ENCODE data around the gene PSG7. TPM values are rescaled to one million over a fixed set of nuclear protein-coding genes. Genes with fewer than 3 reads are reported as not detected.
A peak's percentile ranks its signal among the peaks of the same experiment; 100 is the strongest.
"Not testable (repeated sequence)": the region's sequence is repeated elsewhere in the genome, so short reads cannot be mapped to it uniquely, and the experiment has no call there.

Gene PSG7
- total RNA-seq (2014; rRNA removed; shearing (Covaris generic)) = 0.07 TPM in 1 of 2 replicates, not detected in the other

GRCh38 chr19:42937107-42937506, at the start of gene PSG7:
PSG7 (minus strand) TSS chr19:42937207; CDS start chr19:42937076, 131 bp downstream.
- DNase-seq (ENCODE audit: low spot score) = not testable (repeated sequence)

GRCh38 chr19:42985588-42985987, 48.6 kb upstream of the PSG7 start:
- DNase-seq (ENCODE audit: low spot score) = no peak

- DNase-seq (ENCODE audit: low spot score) = not testable (repeated sequence)
These were observed 45.1 kb upstream of the PSG7 start for GRCh38 chr19:42982111-42982510.

GRCh38 chr19:42971451-42971850, 34.4 kb upstream of the PSG7 start:
- DNase-seq (ENCODE audit: low spot score) = not testable (repeated sequence)

GRCh38 chr19:42965176-42965575, 28.2 kb upstream of the PSG7 start:
- DNase-seq (ENCODE audit: low spot score) = peak; percentile 69

GRCh38 chr19:42961119-42961518, 24.1 kb upstream of the PSG7 start:
- peak; percentile 36 for DNase-seq (ENCODE audit: low spot score)

GRCh38 chr19:42952126-42952525, 15.1 kb upstream of the PSG7 start:
- peak; percentile 66 for DNase-seq (ENCODE audit: low spot score)

GRCh38 chr19:42951476-42951875, 14.5 kb upstream of the PSG7 start:
- DNase-seq (ENCODE audit: low spot score) = peak; percentile 78

- peak; percentile 32 for DNase-seq (ENCODE audit: low spot score)
These were observed 5.3 kb upstream of the PSG7 start for GRCh38 chr19:42942187-42942789.

- DNase-seq (ENCODE audit: low spot score) = not testable (repeated sequence)
These were observed 2.3 kb downstream of the PSG7 start for GRCh38 chr19:42934726-42935125.

- peak; percentile 67 for DNase-seq (ENCODE audit: low spot score)
These were observed 2.8 kb downstream of the PSG7 start for GRCh38 chr19:42934183-42934582.

GRCh38 chr19:42933412-42933811, 3.6 kb downstream of the PSG7 start:
- not testable (repeated sequence) for DNase-seq (ENCODE audit: low spot score)

GRCh38 chr19:42932485-42933101, 4.4 kb downstream of the PSG7 start:
- DNase-seq (ENCODE audit: low spot score) = peak; percentile 92

GRCh38 chr19:42930214-42930613, 6.8 kb downstream of the PSG7 start:
- peak; percentile 47 for DNase-seq (ENCODE audit: low spot score)

- DNase-seq (ENCODE audit: low spot score) = no peak
These were observed 8.1 kb downstream of the PSG7 start for GRCh38 chr19:42928896-42929295.

- no peak for DNase-seq (ENCODE audit: low spot score)
These were observed 10.2 kb downstream of the PSG7 start for GRCh38 chr19:42926781-42927180.

GRCh38 chr19:42923106-42923505, 13.9 kb downstream of the PSG7 start:
- DNase-seq (ENCODE audit: low spot score) = peak; percentile 75

GRCh38 chr19:42920971-42921370, 16.0 kb downstream of the PSG7 start:
- not testable (repeated sequence) for DNase-seq (ENCODE audit: low spot score)

GRCh38 chr19:42919757-42920079, 17.3 kb downstream of the PSG7 start:
- no peak for DNase-seq (ENCODE audit: low spot score)

- DNase-seq (ENCODE audit: low spot score) = not testable (repeated sequence)
These were observed 17.8 kb downstream of the PSG7 start for GRCh38 chr19:42919070-42919756.

GRCh38 chr19:42918377-42919069, 18.5 kb downstream of the PSG7 start:
- not testable (repeated sequence) for DNase-seq (ENCODE audit: low spot score)

- DNase-seq (ENCODE audit: low spot score) = not testable (repeated sequence)
These were observed 19.4 kb downstream of the PSG7 start, which contains the start of gene PSG6 for GRCh38 chr19:42917634-42918033. PSG6 (minus strand) TSS chr19:42917894; CDS start chr19:42917792, 102 bp downstream.
